ENCODE results near the gene CPEB1. TPM values are rescaled to one million over a fixed set of nuclear protein-coding genes. Genes with fewer than 3 reads are reported as not detected.
"Not testable (repeated sequence)": the region's sequence is repeated elsewhere in the genome, so short reads cannot be mapped to it uniquely, and the experiment has no call there.

The CPEB1 gene
- total and polyA plus RNA-seq, 2 donors (not counting 1 experiment from before 2014, with no cell fraction given) = 0.19 to 0.62 TPM

GRCh38 chr15:82502700-82503339 is 144.3 kb downstream of the CPEB1 start:
- H4K20me1 ChIP-seq (ENCODE audit: control insufficient read depth, insufficient read depth, low read length, poor library complexity, severe bottlenecking); H3K4me3 Mint-ChIP-seq; POLR2A ChIA-PET; H3K9me3 ChIP-seq (ENCODE audit: control extremely low read depth in 1 of 3, control insufficient read depth in 2 of 3, insufficient read depth in 1 of 3, low read length in 2 of 3); H3K9ac ChIP-seq (ENCODE audit: low read length); H3K9me3 Mint-ChIP-seq (ENCODE audit: insufficient read depth); H3K27me3 Mint-ChIP-seq; H3K27me3 ChIP-seq (replicated peaks in 1 of 4; ENCODE audit: control extremely low read depth in 1 of 4, control insufficient read depth in 3 of 4, insufficient read depth in 4 of 4, low read length in 3 of 4); H2AFZ ChIP-seq (ENCODE audit: insufficient read depth, low read depth, low read length, poor library complexity, severe bottlenecking); DNase-seq; H3K4me1 Mint-ChIP-seq; H3K79me2 ChIP-seq (ENCODE audit: control insufficient read depth, insufficient read depth, low read length); H3K27ac ChIP-seq (ENCODE audit: low read length in 2 of 2); H3K4me1 ChIP-seq (ENCODE audit: control insufficient read depth in 2 of 2, insufficient read depth in 2 of 2, low read length in 2 of 2); H3K36me3 ChIP-seq (replicated peaks in 1 of 2; ENCODE audit: control extremely low read depth in 1 of 2, control insufficient read depth in 1 of 2, extremely low read depth in 1 of 2, insufficient read depth in 2 of 2, low read length in 1 of 2); CTCF ChIA-PET; H3K4me2 ChIP-seq (replicated peaks; ENCODE audit: low read depth, low read length, poor library complexity, severe bottlenecking); intact Hi-C loops (cut with micrococcal nuclease); H3K4me3 ChIP-seq (ENCODE audit: control extremely low read depth in 1 of 5, extremely low read depth in 1 of 5, insufficient read depth in 1 of 5, low read depth in 2 of 5, low read length in 4 of 5); H3K27ac Mint-ChIP-seq: not testable (repeated sequence)
- peak; percentile 58 for ATAC-seq (ENCODE audit: low read depth)
- whole genome bisulfite sequencing (ENCODE audit: insufficient coverage) = 100% methylated on average over 1 of the region's 7 CpGs
- peak; percentile 8 for TF ChIP-seq CTCF (IDR thresholded peaks at IDR 0.05)

GRCh38 chr15:82500772-82501171 is 146.4 kb downstream of the CPEB1 start:
- H3K27ac ChIP-seq (ENCODE audit: low read length in 2 of 2); ATAC-seq (ENCODE audit: low read depth); DNase-seq; CTCF ChIA-PET; H4K20me1 ChIP-seq (ENCODE audit: control insufficient read depth, insufficient read depth, low read length, poor library complexity, severe bottlenecking); H3K4me3 ChIP-seq (ENCODE audit: control extremely low read depth in 1 of 5, extremely low read depth in 1 of 5, insufficient read depth in 1 of 5, low read depth in 2 of 5, low read length in 4 of 5); POLR2A ChIA-PET; H3K4me1 ChIP-seq (ENCODE audit: control insufficient read depth in 2 of 2, insufficient read depth in 2 of 2, low read length in 2 of 2); intact Hi-C loops (cut with micrococcal nuclease); H2AFZ ChIP-seq (ENCODE audit: insufficient read depth, low read depth, low read length, poor library complexity, severe bottlenecking); H3K27me3 Mint-ChIP-seq; H3K27me3 ChIP-seq (replicated peaks in 1 of 4; ENCODE audit: control extremely low read depth in 1 of 4, control insufficient read depth in 3 of 4, insufficient read depth in 4 of 4, low read length in 3 of 4); H3K4me1 Mint-ChIP-seq; H3K79me2 ChIP-seq (ENCODE audit: control insufficient read depth, insufficient read depth, low read length); H3K9me3 Mint-ChIP-seq (ENCODE audit: insufficient read depth); H3K27ac Mint-ChIP-seq; H3K4me2 ChIP-seq (replicated peaks; ENCODE audit: low read depth, low read length, poor library complexity, severe bottlenecking); H3K4me3 Mint-ChIP-seq; H3K9ac ChIP-seq (ENCODE audit: low read length); H3K36me3 ChIP-seq (replicated peaks in 1 of 2; ENCODE audit: control extremely low read depth in 1 of 2, control insufficient read depth in 1 of 2, extremely low read depth in 1 of 2, insufficient read depth in 2 of 2, low read length in 1 of 2); H3K9me3 ChIP-seq (ENCODE audit: control extremely low read depth in 1 of 3, control insufficient read depth in 2 of 3, insufficient read depth in 1 of 3, low read length in 2 of 3): not testable (repeated sequence)
- no CpG with 5 or more reads among the region's 4 CpGs for WGBS (ENCODE audit: insufficient coverage)

GRCh38 chr15:82497978-82498377 is 149.2 kb downstream of the CPEB1 start:
- H3K79me2 ChIP-seq (ENCODE audit: control insufficient read depth, insufficient read depth, low read length); H3K36me3 ChIP-seq (replicated peaks in 1 of 2; ENCODE audit: control extremely low read depth in 1 of 2, control insufficient read depth in 1 of 2, extremely low read depth in 1 of 2, insufficient read depth in 2 of 2, low read length in 1 of 2); CTCF ChIA-PET; POLR2A ChIA-PET; H2AFZ ChIP-seq (ENCODE audit: insufficient read depth, low read depth, low read length, poor library complexity, severe bottlenecking); H4K20me1 ChIP-seq (ENCODE audit: control insufficient read depth, insufficient read depth, low read length, poor library complexity, severe bottlenecking); H3K4me3 ChIP-seq (ENCODE audit: control extremely low read depth in 1 of 5, extremely low read depth in 1 of 5, insufficient read depth in 1 of 5, low read depth in 2 of 5, low read length in 4 of 5); ATAC-seq (ENCODE audit: low read depth); H3K9me3 Mint-ChIP-seq (ENCODE audit: insufficient read depth); DNase-seq; intact Hi-C loops (cut with micrococcal nuclease); H3K4me3 Mint-ChIP-seq; H3K27me3 Mint-ChIP-seq; H3K4me1 ChIP-seq (ENCODE audit: control insufficient read depth in 2 of 2, insufficient read depth in 2 of 2, low read length in 2 of 2); H3K9ac ChIP-seq (ENCODE audit: low read length); H3K4me1 Mint-ChIP-seq; H3K9me3 ChIP-seq (ENCODE audit: control extremely low read depth in 1 of 3, control insufficient read depth in 2 of 3, insufficient read depth in 1 of 3, low read length in 2 of 3); H3K27me3 ChIP-seq (replicated peaks in 1 of 4; ENCODE audit: control extremely low read depth in 1 of 4, control insufficient read depth in 3 of 4, insufficient read depth in 4 of 4, low read length in 3 of 4); H3K27ac ChIP-seq (ENCODE audit: low read length in 2 of 2); H3K27ac Mint-ChIP-seq; H3K4me2 ChIP-seq (replicated peaks; ENCODE audit: low read depth, low read length, poor library complexity, severe bottlenecking): not testable (repeated sequence)

All from B cell (primary cell).